ENCODE measurements around the gene CEP350. TPM values are rescaled to one million over a fixed set of nuclear protein-coding genes. Genes with fewer than 3 reads are reported as not detected.

CEP350 gene
- total RNA-seq, 1 donor from 2014 or later, result 110 TPM

DNA sequence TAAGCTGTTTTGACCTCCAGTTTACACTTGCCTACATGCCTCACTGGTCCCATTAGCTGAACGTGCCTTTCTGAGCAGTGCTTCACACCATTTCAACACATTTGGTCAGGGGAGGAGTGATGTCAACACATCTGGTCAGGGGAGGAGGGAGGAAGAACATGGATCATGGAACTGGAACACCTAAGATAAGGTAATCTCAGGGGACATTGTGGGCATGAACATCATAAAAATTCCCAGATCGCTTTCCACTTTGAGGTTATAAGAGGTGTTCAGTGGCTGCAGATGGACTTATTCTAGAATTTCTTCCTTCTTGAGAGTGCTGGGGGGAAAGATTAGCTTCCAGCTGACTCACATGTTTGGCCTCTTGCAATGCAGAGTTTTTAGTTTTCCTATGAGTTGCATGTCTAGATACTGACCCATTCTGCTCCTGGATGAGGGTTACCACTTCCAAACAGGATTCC lies 202.1 kb downstream of the CEP350 start:
- DNase-seq (ENCODE audit: low spot score), result peak; percentile 33

DNA sequence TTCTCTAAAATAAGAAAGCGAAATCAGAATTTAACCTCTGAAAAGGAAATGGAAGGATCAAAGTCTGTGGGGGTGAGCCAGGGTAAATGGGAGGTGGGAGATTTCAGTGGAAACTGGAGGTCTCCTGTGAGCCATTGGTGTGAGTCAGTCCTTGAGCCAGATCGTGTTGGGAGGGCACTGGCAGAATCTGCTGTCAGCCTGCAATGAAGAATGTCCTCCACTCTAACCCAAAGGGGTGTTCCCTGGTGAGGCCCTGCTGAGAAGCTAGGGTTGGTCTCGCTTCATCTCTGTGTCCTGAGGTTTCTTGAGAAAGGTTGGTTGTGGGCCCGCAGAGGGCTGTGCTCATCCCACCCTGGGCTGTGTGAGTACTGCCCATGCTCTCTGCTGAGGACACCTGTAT lies 202.5 kb downstream of the CEP350 start:
- DNase-seq (ENCODE audit: low spot score), result no peak

DNA sequence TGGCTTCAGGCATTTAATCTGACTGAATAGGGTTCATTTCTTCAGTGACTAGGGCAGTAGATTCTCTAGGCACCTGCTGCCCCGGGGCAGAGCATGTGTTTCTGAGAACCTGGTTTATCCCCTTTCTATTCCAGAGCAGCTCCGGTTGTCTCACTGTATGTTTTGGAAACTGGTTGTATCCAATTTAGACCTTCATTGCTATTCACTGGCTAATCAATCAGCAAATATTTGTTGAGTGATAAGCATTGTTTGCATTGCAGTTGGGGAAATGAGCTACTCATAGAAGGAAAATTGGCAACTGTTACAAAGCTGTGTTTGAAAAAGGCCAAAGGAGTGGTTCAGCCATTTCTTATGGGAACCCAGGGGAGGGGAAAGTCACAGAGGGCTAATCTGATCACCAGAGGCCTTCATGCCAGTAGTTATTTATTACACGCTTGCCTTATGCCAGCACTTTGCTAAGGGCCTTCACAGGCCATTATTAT lies 203.0 kb downstream of the CEP350 start:
- no peak for DNase-seq (ENCODE audit: low spot score)

DNA sequence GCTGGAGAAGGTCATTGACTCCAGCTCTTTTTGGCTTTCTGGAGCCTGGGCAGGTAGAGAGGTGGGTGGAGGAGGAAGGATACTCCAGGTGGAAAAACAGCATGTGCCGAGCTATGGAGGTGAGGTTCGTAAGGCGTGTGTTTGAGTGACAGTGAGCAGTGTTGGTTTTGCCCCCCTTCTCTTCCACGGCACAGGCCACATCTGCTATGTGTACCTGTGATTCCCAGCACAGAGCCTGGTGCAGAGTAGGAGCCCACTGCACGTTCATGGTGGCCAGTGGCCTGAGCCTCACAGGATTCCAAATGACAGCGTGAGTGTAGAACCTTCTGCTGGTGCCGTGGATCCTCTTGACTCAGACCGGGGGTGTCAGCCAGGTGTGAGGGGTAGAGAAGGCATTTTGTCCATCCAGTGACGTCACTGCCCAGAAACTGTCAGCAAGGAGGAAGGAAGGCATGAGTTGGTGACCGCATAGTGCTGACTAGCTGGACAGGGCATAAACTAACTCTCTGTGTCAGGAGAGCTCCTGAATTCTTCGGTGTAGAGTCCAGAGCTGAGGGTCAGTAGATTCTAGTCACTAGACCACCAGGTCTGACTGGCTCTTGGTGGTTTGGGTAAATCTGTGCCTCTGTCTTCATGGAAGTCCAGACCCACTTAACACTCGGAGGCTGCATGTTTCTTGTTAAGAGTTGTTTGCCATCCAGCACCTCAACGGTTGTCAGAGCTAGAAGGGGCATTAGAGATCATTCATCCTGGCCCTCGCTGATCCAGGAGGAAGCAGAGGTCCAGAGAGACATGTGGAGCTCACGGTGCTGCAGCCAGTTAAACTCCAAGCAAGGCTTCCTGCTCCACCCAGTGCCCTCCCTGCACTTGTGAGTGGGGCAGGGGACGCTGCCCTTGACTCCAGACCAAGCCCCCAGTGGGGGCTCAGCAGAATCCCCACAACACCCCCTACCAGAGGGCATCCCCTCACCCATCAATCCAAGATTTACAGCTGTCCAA lies 203.8 kb downstream of the CEP350 start:
- no peak for DNase-seq (ENCODE audit: low spot score)

DNA sequence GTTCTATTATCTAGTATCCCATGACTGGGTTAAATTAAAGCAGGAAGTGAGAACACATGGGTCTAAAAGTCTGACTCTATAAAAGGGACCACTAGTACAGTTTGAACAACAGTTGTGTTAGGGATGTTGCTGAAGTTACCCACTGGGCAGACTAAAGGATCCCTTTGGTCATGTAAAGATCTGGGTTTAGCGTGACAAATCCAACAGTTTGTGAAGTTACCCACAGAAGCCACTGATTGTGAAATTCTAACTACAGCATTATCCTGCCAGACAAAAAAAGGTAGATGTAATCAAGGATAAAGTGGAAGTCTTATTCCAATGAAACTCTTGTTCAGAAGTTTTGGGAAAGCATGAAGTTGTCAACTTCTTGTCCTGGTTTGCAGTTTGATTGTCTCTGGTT lies 205.7 kb downstream of the CEP350 start:
- DNase-seq (ENCODE audit: low spot score), result no peak

DNA sequence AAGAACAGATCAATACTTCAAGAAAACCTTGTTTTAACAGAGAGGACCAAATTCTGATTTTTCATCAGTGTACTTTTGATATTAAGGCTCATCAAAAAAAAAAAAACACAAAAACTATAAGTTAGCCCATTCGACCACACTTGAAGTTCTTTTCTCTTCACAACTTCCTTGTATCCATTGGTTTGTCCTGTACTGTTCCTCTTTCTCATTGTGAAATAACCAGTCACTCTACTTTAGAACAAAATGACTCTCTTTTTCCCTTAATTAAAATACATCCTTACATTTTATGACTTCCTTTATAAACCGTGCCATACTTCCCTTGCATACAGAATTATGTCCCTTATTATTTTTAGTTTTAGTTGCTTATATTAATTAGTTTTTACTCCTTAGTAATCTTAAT lies 208.4 kb downstream of the CEP350 start:
- no peak for DNase-seq (ENCODE audit: low spot score)

Other genes with a start within 250 kb of the CEP350 start
- gene FAM163A, start 211.5 kb upstream of the CEP350 start, total RNA-seq (ENCODE audit: insufficient read depth, low replicate concordance), result 3.6 TPM
- 78.7 TPM for gene TOR1AIP2, start 77.0 kb upstream of the CEP350 start, total RNA-seq (ENCODE audit: insufficient read depth, low replicate concordance)
- 83.3 TPM for gene TOR1AIP1, start 72.5 kb upstream of the CEP350 start, total RNA-seq (ENCODE audit: insufficient read depth, low replicate concordance)
- 55.9 TPM for gene QSOX1, start 200.1 kb downstream of the CEP350 start, total RNA-seq (ENCODE audit: insufficient read depth, low replicate concordance)

Data from umbilical cord (tissue), 2 donors.